Stimulated activated CD4-positive, alpha-beta T cell treated with anti-CD3 and anti-CD28 coated beads, Interleukin-15, amount 100 ng/mL, for 24 hours (primary cell): Measurements from ENCODE around the gene AXIN2.

Experiments
- DNase-seq: peaks from one replicate; pipeline ENCODE4 v3.0.0-alpha.2; 2020

Gene AXIN2

DNA sequence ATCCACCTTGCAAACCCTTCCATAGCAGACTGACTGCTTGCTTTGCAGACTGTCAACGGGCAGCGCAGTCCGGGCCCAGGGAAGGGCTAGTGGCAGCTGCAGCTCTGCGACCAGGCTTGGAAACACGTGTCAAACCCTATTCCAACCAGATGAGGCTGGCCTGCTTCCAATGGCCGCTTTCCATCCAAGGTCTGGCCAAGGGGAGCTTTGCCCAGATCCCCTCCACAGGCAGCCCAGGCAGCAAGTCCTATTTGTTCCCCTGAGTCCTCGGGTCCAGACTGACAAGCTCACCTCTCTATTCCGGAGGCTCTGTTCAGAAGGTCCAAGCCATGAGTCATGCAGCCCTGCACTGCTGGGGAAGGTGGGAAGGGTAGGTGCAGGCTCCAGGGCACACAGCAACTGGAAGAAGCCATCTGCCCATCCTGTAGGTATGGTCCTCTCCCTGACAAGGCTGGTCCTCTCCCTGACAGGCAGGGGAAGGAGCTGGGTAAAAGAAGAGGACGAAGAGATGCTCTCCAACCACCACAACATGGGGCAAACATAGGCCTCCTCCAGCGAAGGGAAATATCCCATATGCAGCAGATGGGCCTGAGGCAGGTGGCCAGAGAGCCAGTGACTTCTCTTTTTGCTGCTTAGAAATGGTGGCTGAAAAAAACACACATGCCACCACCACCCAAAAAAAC is 22.6 kb upstream of the AXIN2 start:
- DNase-seq = no peak

DNA sequence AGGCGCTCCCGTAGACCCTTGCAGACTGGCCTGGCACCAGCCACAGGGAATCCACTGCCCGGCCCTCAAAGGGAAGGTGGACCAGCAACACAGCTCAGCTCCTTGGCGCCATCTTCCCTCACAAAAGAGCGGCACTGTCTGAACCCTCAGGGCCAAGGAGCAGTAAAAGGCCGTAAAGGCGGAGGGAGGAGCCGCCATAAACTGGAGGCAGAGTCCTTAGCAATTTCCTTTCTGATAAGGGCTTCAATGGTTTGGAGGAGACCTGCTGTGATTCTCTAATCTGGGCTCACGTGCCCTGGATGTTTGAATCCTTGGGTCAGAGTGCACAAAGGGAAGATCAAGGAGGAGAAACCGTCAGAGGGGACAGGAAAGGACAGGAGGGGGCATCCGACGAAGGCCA is 15.5 kb upstream of the AXIN2 start:
- DNase-seq = no peak

DNA sequence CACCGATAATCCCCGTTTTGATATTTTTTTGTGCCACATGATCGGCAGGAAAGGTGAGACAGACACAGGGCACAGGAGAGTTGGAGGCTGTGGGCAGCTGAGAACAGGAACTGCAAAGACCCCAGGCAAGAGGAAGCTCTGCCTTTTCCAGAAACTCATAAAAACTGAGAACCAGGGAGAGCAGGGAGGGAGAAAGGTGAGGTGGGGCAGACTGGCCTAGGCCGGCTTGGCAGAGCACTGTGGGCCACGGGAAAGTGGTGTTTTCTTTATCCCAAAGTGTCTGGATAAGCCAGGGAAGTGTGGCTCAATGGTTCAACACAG is 11.8 kb upstream of the AXIN2 start:
- DNase-seq = no peak

DNA sequence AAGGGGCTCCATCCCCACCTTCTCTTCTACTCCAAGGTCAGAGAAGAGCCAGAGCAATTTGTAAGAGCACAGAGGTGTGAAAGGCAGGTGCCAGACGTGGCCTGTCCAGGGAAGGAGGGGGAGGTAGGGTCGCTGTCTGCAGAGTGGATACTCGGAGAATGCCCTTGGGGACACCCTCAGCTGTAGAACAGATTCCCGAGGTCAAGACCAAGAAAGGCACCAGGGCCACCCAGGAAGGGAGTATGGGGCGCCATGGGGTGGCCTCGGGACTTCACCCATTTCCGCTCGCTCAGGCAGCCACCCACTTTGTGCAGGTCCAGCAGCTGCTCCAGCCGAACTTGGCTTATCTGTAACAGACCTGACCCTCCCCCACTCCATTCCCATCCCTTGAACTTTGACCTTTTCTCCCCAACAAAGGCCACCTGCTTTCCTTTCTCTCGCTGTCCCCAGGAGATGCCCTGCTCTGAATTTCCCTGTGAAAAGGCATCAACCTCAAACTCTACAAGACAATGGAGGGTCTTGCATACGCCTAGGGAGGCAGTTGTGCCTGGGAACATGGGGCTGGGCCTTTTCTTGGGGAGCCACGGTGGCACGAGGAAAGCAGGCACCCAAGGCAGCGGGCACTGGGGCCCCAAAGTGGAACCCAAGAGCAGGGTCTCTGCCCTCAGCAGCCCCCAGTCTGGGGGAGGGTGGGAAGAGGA is 11.3 kb upstream of the AXIN2 start:
- no peak for DNase-seq

DNA sequence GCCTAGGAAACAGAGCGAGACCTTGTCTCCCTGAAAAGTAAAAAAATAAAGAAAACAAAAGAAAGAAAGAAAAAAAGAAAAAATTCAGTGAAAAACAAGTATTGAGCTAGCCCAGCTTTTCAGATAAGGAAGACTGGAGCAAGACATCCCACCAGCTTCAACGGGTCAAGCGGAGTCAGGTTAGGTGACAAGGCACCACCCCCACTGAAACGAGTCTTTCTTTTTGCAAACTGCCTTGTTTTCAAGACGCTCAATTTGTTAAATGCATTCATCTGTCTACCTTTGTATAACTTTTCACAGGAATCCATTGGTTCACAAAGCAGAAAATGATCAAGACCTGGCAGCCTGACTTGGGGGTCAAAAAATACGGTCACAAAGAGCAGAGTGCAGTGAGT is 10.7 kb upstream of the AXIN2 start:
- no peak for DNase-seq

DNA sequence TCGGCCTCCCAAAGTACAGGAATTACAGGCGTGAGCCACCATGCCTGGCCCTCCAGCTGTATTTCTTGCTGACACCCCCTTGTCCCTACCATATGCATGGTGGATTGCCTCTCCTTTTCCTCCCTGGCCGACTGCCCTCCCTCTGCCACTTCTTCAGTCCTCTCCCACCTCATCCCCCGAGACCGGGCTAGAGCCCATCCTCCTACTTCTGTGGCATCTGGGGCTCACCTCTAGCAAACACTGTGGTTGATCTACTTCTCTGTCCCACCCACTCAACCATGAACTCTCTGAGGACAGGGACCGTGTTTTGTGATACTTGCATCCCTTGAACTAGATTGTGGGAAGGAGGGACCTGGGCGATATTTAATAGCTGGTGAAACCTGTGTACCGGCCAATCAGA is 7.5 kb upstream of the AXIN2 start:
- DNase-seq = no peak

DNA sequence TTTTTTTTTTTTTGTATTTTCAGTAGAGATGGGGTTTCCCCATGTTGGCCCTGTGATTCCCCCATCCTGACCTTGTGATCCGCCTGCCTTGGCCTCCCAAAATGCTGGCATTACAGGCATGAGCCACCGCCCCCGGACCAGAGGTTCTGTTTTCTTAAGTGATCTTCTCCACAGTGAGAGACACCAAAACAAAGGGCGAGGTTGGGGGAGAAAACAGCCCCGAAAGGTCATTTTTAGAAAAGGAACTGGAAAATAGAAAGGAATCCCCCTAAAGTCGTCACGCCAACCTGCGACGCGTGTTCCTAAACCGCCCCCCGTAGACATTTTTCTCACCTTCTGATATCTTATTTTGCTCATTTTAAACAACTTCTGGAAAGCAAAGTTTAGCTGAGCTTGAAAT is 6.1 kb upstream of the AXIN2 start:
- DNase-seq = no peak

DNA sequence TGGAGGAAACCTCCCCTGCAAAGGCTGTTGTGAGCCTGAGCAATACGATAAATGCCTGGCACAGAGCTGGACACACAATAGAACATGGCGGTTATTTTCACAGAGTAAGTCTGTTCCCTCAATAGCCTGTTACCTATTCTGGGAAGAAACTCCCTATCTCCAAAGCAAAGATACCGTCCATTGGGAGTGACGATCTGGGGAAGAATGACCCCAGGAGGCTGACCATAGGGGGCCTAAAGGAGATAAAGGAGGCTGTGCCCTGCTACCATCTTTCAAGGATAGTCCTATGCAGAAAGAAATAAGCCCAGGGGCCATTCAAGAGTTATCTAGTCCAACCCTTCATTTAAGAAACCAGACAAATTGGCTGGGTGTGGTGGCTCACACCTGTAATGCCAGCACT is 4.1 kb upstream of the AXIN2 start:
- no peak for DNase-seq

DNA sequence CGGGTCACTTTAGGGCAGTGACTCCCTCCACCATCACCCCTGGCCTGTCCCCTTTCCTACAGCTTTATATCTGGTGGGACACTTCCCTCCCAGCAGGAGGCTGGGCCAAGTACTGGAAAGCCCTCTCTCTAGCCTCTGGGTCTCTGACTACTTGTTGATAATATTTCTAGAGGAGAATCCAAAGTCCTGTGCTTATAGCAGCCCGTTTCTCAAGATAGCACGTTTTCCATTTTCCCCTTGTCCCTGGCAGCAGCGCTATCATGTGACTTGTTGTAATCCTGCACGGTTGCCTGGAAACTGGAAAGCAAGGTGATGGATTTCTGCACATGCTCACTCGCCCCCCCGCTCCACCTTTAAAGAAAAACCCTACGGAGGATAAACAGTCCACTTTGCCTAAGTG is 3.3 kb upstream of the AXIN2 start:
- no peak for DNase-seq

DNA sequence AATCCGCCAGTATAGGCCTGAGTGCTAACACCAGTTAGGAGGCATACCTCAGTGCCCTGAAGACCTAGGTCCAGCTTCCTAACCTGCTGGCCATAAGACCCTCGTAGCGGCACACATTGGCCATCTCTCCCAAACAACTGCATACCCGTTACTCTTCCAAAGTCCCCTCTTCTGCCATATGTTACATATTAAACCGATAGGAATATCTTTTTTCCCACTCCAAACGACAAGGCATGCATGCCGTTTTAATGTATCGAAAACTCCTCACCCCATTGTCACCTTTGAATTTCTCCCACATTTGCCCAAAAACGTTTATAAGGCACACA is 721 bp upstream of the AXIN2 start:
- DNase-seq = no peak

DNA sequence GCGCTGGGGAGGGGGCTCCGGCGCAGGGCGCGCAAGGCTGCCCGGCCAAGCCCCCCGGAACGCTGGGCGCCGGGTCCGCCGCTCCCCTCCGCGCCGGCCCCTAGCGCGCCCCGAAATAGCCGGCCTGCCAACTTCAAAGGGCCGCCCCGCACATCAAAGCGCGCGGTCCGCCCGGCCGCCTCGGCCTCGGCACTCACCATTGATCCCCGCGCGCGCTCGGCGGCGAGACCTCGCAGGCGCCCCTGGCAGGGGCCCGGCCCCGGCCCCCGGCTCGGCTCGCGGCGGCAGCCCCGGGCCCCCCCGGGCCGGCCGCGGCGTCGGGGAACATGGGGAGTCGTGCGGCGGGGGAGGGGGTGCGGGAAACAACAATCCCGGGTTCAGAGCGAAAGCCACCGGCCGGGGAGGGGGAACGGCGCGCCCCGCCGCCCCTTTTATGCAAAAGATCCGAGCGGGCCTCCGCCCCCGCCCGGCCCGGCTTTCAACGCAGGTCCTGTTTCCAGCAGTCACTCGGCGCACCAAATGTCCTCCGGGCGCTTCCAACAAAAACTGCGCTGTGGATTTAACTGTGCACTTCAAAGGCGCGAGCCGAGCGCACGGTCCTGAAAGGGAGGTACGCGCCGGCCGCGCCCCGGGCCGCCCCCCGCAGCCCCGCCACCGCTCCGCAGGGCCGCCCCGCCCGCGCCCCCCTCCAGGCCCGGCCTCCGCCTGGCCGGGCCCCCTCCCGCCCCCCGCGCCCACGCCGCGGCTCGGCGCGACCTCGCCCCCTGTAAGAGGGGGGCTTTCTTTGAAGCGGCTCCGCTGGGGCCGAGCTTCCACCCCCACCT is 608 bp downstream of the AXIN2 start:
- DNase-seq = peak; percentile 85

DNA sequence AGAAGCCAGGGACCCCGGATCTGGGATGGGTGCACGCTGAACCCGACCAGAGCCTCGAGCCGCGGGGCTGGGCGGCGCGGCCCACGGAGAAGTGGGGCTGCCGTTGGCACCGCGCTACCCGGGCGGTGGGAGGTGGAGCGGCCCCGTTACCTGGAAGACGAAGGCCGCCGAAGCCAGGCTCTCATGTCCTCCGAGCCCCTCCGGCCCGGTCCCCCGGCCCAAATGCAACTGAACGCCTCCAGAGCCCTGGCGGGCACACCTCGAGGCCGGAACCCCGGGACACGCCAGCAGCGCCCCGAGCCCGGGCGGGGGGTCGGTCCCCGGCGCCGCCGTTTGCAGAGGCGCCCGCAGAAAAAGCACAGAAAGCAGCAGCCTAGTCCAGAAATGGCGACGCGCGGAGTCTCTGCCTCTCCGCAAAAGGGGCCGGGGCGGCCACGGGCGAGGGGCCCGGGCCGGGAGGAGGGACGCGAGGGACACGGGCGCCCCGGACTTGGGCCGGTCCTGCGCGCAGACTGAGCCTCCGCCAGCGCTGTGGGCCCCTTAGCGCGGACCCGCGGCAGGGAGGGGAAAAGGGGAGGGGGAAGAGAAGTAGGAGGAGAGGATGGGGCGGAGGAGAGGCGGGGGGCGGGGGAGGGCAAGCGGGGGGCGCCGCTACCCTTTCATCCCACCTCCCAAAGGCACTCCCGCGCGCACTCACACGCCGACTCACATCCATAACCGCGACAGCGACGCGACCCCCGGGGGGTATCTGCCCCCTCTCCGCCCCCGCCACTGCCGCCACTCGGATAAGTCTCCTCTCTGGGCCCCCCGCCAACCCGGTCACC is 1.4 kb downstream of the AXIN2 start:
- peak; percentile 43 for DNase-seq

DNA sequence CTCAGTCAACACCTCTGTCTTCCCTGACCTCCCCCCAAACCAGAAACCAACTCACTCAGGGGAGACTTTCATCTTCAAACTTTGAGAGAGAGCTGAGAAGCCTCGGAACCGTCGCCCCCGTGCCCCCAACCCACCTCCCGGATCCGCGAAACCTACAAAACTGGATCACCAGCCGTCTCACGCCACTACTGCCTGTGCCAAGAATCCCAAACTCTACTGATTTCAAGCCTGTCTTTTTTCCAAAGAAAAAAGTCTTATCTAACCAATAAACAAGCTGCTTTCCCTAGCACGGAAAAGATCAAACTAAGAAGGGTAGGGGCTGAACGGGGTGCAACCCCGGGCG is 2.0 kb downstream of the AXIN2 start:
- DNase-seq = no peak

DNA sequence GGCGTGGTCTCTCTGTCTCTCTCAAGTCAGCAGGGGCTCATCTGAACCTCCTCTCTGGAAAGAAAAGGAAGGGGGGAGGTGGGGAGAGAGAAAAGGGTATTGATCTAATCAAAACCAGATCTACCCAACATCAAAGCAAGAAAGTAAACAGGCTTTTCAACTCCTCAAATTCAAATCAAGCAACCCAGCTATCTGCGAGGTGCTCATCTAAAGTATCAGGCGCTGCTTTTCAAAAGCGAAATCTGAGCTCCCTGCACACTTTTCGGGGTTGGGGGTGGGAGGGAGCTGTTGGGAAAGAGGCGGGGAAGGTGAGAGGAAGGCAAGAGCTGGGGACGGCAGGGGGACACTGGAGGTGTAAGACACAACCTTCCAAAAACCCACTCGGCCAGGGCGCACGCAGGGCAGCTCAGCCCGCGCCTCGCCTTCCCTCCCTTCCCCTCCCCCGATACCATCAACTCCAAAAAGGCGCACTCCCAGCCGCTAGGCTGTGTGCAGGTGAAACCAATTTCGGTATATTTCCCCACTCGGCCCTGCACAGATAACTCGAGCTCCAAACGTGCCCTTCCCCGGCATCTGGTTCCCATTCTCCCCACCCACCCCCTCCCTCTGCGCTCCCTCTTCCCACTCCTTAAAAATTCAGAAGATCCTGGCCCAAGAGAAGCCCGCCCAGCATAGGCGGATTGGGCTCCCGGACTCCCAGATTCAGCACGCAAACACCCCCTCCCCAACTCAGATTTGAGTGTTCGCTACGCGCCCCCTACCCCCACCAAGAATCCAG is 2.6 kb downstream of the AXIN2 start:
- peak; percentile 44 for DNase-seq

DNA sequence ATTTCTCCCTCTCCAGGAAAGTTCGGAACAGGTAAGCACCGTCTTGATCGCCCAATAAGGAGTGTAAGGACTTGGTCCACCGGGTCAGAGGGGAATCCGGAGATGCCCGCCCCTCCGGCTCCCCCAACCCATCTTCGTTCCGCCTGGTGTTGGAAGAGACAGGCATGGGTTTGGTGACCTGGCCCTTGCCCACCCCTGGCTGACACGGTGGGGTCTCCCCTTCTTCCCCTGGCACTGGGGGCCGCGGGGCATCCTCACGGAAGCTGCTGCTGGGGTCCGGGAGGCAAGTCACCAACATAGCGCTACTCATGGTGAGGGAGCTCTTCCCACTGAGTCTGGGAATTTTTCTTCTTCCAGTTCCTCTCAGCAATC is 3.2 kb downstream of the AXIN2 start:
- DNase-seq = no peak

DNA sequence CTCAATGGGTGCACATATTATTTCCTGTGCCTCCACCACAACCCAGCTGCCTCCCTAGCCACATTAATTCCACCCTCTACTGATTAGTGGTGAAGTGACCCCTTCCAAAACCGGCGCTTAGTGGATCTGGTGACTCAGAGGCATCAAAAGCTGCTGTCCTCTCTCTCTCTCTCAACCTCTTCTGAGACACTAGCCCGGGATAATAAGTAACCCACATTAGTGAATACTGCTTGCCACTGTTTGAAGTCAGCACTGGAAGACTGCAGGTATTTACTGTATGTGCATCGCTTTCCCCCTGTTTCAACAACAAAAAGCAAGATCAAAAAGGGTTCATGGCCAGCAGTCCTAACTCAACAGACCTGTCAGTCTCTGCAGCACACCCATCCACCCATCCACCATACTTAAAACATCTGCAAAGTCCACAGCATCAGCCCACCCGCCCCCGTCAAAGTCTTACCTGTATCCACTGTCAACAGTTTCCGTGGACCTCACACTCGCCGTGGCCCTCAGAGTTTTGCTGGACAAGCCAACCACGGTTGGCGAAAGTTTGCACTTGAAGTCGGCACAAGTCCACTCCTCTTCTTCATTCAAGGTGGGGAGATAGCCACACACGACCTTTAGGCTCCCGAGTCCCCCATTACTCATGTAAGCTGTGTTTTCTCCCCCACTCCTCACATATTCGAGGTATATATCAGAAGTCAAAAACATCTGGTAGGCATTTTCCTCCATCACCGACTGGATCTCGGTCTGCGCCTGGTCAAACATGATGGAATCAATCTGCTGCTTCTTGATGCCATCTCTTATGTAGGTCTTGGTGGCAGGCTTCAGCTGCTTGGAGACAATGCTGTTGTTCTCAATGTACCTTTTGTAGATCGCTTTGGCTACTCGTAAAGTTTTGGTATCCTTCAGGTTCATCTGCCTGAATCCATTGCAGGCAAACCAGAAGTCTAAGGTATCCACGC is 3.8 kb downstream of the AXIN2 start:
- peak; percentile 41 for DNase-seq

DNA sequence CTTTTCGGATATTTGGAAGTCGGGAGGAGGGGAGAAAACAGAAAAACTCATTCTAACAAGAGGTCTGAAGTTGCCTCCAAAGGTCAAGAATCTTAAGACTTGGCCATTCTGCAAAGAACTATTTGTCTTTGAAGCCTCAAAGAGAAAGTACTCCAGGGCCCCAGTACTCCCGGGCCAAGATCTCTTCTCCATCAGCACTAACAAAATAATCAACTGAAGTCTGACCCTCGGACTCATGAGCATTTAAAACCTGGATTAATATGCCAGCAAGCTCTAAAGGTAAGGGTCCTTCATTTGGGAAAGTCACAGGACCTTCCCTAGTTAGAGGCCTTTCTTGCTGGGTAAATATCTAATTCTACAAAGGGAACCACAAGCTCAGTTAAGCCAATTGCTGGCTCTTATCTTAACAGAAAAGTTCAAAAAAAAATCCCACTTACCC is 4.5 kb downstream of the AXIN2 start:
- no peak for DNase-seq

DNA sequence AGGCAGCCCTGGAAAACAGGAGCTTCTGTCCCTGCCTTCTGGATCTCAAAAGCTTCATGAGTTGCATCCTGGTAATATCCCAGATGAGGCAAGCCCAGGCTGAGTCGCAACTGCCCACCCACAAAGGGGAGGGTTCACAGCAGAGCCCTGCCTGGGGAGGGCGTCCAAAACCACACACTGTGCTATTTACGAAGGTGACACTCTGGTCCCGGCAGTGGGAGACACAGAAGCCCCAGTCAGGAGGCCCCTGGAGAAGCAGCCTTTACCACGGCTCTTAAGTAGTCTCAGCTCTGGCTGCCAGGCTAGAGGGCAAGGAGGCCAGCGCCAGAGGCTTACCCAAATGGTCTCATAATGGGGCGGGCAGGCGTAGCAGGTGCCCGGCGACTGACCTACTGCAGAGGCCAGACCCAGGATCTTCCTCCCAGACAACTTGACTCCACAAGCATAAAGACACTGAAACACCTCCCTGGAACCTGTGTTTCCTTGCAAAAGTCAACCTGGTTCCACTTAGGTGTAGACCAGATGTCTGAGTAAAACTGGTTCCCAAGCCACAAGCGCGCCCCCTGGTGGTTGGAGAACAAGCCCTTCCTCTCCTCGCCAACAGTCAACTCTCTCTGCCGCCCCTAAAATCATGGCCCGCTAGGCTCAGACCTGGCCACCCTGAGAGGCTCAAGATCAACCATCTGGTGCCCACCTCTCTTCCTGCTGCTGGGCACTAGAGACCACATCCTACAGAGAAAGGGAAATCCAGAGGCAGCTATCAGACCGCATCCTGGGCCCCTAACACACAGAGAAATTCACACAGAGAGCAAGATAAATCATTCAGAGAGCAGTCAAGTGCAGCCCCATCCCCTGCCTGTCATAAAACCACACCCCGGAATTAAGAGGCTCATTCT is 5.2 kb downstream of the AXIN2 start:
- DNase-seq = peak; percentile 95

DNA sequence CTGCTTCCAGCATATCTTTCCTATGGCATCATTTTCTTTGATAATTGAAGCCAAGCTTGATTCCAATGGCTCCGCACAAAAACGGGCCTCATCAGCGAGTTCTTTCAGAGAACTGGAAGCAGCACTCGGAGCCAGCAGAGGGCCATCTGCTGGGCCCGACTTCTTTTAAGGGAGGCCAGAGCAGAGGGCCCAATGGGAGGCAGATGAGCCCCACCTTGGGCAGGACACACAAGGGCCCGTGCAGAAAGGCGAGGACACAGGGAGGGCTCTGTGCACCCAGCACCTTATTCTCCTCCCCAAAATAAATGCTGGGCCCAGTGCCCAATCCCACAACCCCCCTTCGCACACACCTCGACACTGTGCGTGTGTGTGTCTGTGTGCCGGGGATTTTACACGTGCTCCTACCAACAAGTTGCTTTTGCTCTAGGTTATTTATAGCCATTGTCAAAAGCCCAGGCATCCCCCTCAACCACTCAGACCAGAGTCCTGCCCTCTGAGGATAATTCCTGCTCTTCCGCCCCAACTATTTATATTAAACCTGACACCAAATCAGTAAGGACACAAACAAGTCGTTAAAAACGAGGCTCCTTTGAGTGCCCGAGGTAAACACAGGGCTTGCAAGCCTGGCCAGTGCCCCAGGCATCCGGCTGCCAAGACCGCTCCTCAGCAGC is 6.8 kb downstream of the AXIN2 start:
- no peak for DNase-seq
